ENCODE measurements around the gene SMIM30. TPM values are rescaled to one million over a fixed set of nuclear protein-coding genes. Genes with fewer than 3 reads are reported as not detected.
A peak's percentile ranks its signal among the peaks of the same experiment; 100 is the strongest.

SMIM30 gene
- total RNA-seq, 1 donor from 2014 or later = 52.6 TPM

DNA sequence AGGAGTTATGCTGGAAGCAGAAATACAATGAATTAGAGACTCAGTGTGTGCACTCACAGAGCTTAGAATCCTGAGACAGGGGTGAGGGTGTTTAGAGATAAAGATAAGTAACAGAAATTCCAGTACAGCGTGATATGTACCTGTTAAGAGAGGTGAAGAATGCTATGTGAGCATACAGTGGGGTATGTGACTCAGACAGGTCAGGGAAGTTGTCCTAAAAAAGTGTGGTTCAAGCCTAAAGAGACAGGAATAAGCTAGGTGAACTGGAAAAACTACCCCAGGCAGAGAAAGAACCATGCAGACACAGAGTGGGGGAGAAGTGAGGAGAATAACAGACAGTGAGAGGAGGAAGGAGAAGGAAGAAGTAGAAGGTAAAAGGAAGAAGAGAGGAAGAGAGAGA, 8.6 kb downstream of the SMIM30 start:
- DNase-seq (ENCODE audit: low read depth in 2 of 2) = no peak

DNA sequence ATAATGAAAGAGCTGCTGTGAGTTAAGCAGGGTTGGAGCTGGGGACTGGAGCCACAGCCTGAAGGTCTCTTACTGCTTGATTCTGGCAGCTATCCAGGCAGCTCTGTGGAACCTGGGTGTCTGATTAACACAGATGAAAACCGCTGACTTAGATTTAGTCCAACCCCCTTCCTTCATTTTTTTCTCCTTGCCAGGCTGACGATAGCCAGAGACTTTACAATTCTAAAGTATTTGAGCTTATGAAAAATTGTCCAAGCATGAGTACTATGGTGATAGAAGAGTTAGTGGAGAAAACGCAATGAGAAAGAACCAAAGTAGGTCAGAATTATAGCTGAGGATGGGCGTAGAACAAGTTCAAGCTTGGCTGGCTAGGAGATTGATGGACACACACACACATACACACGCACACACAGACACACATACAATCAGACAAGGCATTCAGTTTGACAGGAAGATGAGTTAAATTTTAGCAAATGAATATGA, 18.2 kb downstream of the SMIM30 start:
- DNase-seq (ENCODE audit: low read depth in 2 of 2) = no peak

- DNase-seq (ENCODE audit: low read depth in 2 of 2) = no peak
These were observed 19.0 kb downstream of the SMIM30 start for GRCh38 chr7:113099284-113099919.

GRCh38 chr7:113094517-113095249, 23.7 kb downstream of the SMIM30 start:
- no peak for DNase-seq (ENCODE audit: low read depth in 2 of 2)

DNA sequence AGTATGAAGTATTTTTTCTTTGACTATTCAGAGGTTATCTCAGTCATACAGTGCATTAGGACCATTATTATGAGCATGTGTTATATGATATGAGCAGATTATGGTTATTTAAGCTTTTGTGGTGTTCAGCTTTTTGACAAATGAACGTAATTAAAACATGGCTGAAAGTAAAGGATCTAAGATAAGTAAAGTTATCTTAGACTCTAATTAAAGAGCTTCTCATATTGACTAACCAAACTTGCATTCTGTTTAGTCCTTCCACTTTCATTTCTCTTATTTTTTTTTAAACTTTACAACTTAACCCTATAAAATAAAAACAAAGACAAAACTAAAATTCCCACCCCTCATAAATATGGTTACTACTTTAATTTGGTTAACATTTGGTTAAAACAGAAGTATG, 24.8 kb downstream of the SMIM30 start:
- DNase-seq (ENCODE audit: low read depth in 2 of 2) = no peak

- no peak for DNase-seq (ENCODE audit: low read depth in 2 of 2)
These were observed 25.6 kb downstream of the SMIM30 start for GRCh38 chr7:113092762-113093161.

GRCh38 chr7:113087071-113087998, 31.0 kb downstream of the SMIM30 start:
- DNase-seq (ENCODE audit: low read depth in 2 of 2) = peak; percentile 52 to 87

DNA sequence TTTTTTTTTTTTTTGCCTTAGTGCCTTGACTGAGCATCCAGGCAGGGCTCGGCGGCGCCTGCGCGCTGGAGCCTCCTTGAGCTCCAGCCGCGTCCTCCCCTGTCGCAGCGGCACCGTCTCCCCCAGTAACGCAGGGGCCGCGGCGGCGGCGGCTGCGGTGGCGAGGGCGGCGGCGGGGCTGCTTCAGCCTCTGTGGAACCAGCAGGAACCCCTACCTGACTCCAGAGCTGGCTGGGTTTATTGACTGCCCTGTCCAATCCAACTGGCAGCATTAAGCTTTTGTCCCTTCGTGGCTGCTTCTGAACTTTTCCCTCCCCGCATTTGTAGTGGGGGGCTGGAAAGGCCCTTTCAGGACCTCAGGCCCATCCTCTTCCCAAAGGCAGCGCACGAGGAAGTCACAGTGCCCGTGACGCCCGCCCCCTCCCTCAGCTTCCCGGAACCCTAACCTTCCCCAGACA, 31.9 kb downstream of the SMIM30 start, which contains the start of gene GPR85:
Gene GPR85, minus strand, starts transcription at position 397 of the 458 bp plus-strand sequence. CDS start 2,106 bp downstream, outside the sequence.
- DNase-seq (ENCODE audit: low read depth in 2 of 2) = peak; percentile 42 to 75

GRCh38 chr7:113085781-113086390, 32.5 kb downstream of the SMIM30 start:
- peak in 1 of 2 donors; percentile 2 for DNase-seq (ENCODE audit: low read depth in 2 of 2)

- no peak for DNase-seq (ENCODE audit: low read depth in 2 of 2)
These were observed 33.7 kb downstream of the SMIM30 start for GRCh38 chr7:113084496-113085172.

DNA sequence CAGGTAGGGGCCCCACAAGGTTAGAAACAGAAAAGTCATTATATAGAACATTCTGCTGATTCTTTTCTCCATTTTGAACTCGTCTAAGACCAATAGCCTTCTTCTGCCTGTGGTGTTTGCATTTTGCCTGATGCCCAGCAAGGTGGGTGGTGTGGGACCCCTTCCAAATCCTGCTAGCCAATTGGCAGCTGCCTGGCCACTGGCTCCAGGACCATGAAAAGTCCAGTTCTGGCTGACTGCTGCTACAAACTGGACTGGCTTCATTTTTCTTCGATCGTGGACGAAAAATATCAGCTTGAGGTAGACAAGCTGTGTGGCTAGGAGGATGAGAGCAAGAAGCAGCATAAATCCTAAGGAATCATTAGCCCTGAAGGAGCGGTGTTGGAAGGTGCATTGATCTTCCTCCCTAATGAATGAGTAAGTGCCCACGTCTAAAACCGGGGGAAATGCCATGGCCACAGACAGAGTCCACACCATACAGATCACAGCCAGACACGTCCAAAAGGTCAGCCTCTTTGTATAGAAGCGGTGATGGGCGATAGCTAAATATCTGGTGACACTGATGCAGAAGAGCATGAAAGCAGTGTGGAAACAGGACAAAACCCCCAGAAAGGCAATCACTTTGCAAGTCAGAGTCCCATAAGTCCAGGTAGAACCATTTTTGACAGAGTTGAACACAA, 34.4 kb downstream of the SMIM30 start:
- DNase-seq (ENCODE audit: low read depth in 2 of 2) = no peak

GRCh38 chr7:113083132-113083815, 35.1 kb downstream of the SMIM30 start:
- DNase-seq (ENCODE audit: low read depth in 2 of 2) = no peak

GRCh38 chr7:113078331-113078730, 40.0 kb downstream of the SMIM30 start:
- no peak for DNase-seq (ENCODE audit: low read depth in 2 of 2)

- DNase-seq (ENCODE audit: low read depth in 2 of 2) = peak in 1 of 2 donors; percentile 23
These were observed 41.7 kb downstream of the SMIM30 start for GRCh38 chr7:113076703-113077102.

DNA sequence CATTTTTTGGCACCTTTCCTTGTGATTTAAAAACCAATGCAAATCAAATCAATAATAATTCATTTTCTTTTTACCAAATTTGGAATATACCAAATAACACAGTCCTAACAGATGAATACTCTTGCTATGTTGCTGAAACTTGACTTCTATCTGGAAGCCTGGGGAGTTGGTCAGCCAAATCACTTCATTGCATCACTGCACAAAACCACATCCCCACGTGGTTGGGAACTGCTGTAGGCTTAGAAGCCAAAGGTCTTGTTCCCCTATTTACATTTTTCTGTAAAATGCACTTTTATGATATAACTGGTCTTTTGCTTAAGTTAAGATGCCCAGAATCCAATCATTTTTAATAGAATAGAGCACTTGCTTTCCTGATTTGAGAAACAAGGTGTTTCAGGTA, 46.9 kb downstream of the SMIM30 start:
- DNase-seq (ENCODE audit: low read depth in 2 of 2) = no peak
